Neural cell (in vitro differentiated cells): Measurements from ENCODE around the gene SF1. TPM values are rescaled to one million over a fixed set of nuclear protein-coding genes. Genes with fewer than 3 reads are reported as not detected.

Experiments
- H2AFZ ChIP-seq: fragments of 200-600, 300-800 bp; sonication (generic), shearing (Covaris generic); 2 replicates; pipeline ENCODE4 v1.6.0; 2014; ENCODE audit warnings: low read depth, mild to moderate bottlenecking, antibody characterized with exemption, low read length, moderate library complexity
- H3F3A ChIP-seq: fragments of 200-600 bp; shearing (Covaris generic); 2 replicates; pipeline ENCODE4 v1.6.1; 2016; ENCODE audit warnings: mild to moderate bottlenecking, moderate library complexity, mixed read lengths, antibody characterized with exemption, low read length; ENCODE audit not compliant: insufficient read depth, poor library complexity, severe bottlenecking
- H3K27ac ChIP-seq: fragments of 200-600, 300-800 bp; sonication (generic), shearing (Covaris generic); 2 replicates; pipeline ENCODE4 v1.5.1; 2014; ENCODE audit warnings: mild to moderate bottlenecking, low read length, moderate library complexity
- H3K27me3 ChIP-seq: fragments of 300-800, 200-600 bp; sonication (generic), shearing (Covaris generic); 2 replicates; pipeline ENCODE4 v1.6.0; 2014; ENCODE audit warnings: mild to moderate bottlenecking, low read depth, low read length, moderate library complexity; ENCODE audit not compliant: insufficient read depth
- H3K36me3 ChIP-seq: fragments of 300-800, 200-600 bp; sonication (generic), shearing (Covaris generic); 2 replicates; pipeline ENCODE4 v1.5.1; 2014; ENCODE audit warnings: mild to moderate bottlenecking, antibody characterized with exemption, low read length, moderate library complexity; ENCODE audit not compliant: insufficient read depth
- H3K4me2 ChIP-seq: fragments of 300-800, 200-600 bp; sonication (generic), shearing (Covaris generic); 2 replicates; pipeline ENCODE4 v1.6.0; 2014; ENCODE audit warnings: mild to moderate bottlenecking, low read length
- H3K4me3 ChIP-seq: fragments of 300-800, 200-600 bp; sonication (generic), shearing (Covaris generic); 2 replicates; pipeline ENCODE4 v1.5.1; 2014; ENCODE audit warnings: mild to moderate bottlenecking, low read length, moderate library complexity
- H3K79me2 ChIP-seq: fragments of 200-600 bp; shearing (Covaris generic); replicated peaks from 2 replicates; pipeline ENCODE4 v1.6.0; 2014; ENCODE audit warnings: mild to moderate bottlenecking, low read length, moderate library complexity; ENCODE audit not compliant: insufficient read depth
- H3K9ac ChIP-seq: fragments of 300-800, 200-600 bp; sonication (generic), shearing (Covaris generic); 2 replicates; pipeline ENCODE4 v1.6.1; 2016; ENCODE audit warnings: mild to moderate bottlenecking, low read length, mixed read lengths
- H3K9me2 ChIP-seq: fragments of 200-600 bp; shearing (Covaris generic); 2 replicates; pipeline ENCODE4 v1.6.1; 2016; ENCODE audit warnings: mild to moderate bottlenecking, low read length, mixed read lengths; ENCODE audit not compliant: insufficient read depth
- H3K9me3 ChIP-seq: fragments of 200-600, 300-800 bp; sonication (generic), shearing (Covaris generic); 2 replicates; pipeline ENCODE4 v1.6.1; 2016; ENCODE audit warnings: mild to moderate bottlenecking, mixed run types, low read length, moderate library complexity, mixed read lengths
- H4K20me1 ChIP-seq: fragments of 200-600 bp; shearing (Covaris generic); 2 replicates; pipeline ENCODE4 v1.6.1; 2016; ENCODE audit warnings: mild to moderate bottlenecking, mixed run types; ENCODE audit not compliant: insufficient read depth
- CTCF ChIP-seq: fragments of 450-650 bp; IDR thresholded peaks from 2 replicates; pipeline ENCODE4 v1.5.1; 2014; ENCODE audit warnings: antibody characterized with exemption, mild to moderate bottlenecking, moderate library complexity; ENCODE audit not compliant: poor library complexity, severe bottlenecking
- EP300 ChIP-seq: fragments of 450-650 bp; conservative IDR thresholded peaks from 2 replicates; pipeline ENCODE4 v1.6.1; 2014; ENCODE audit warnings: antibody characterized with exemption, mild to moderate bottlenecking, moderate library complexity; ENCODE audit not compliant: poor library complexity, severe bottlenecking
- EZH2 ChIP-seq: fragments of 200-600, 300-800 bp; shearing (Covaris generic), sonication (generic); IDR thresholded peaks from 2 replicates; pipeline ENCODE4 v1.6.1; 2014; ENCODE audit warnings: antibody characterized with exemption, low read length, borderline replicate concordance, mild to moderate bottlenecking; ENCODE audit not compliant: insufficient read depth, poor library complexity, severe bottlenecking
- MXI1 ChIP-seq: fragments of 450-650 bp; conservative IDR thresholded peaks from 2 replicates; pipeline ENCODE4 v1.6.1; 2014; ENCODE audit warnings: antibody characterized with exemption, mild to moderate bottlenecking; ENCODE audit not compliant: poor library complexity, severe bottlenecking
- POLR2AphosphoS5 ChIP-seq: IDR thresholded peaks from 2 replicates; pipeline ENCODE4 v1.6.1; 2012
- RAD21 ChIP-seq: fragments of 450-650 bp; conservative IDR thresholded peaks from 2 replicates; pipeline ENCODE4 v1.6.1; 2014; ENCODE audit warnings: antibody characterized with exemption, mild to moderate bottlenecking, moderate library complexity
- REST ChIP-seq: IDR thresholded peaks from 2 replicates; pipeline ENCODE4 v1.6.1; 2012; ENCODE audit warnings: borderline replicate concordance
- SMC3 ChIP-seq: fragments of 450-650 bp; conservative IDR thresholded peaks from 2 replicates; pipeline ENCODE4 v1.6.1; 2014; ENCODE audit warnings: antibody characterized with exemption, mild to moderate bottlenecking, moderate library complexity; ENCODE audit not compliant: poor library complexity
- TAF1 ChIP-seq: IDR thresholded peaks from 2 replicates; pipeline ENCODE4 v1.6.1; 2012; ENCODE audit warnings: low read depth
- polyA plus RNA-seq: library from polyadenylated mRNA; depleted of rRNA; stranded (reverse); fragments of >200 nt; gene quantifications from 2 replicates; pipeline ENCODE4 v1.2.3, GENCODE V29; 2014

Gene SF1
- polyA plus RNA-seq, 1 donor from 2014 or later = 53.2 TPM

- no peak overlapping the region for H3K27ac ChIP-seq
- no peak overlapping the region for H3K4me3 ChIP-seq
- no peaks in the 10 kb centered on the region for H3K36me3 ChIP-seq
- no peaks in the 10 kb centered on the region for H3K79me2 ChIP-seq
- no peaks in the 10 kb centered on the region for H3K9me3 ChIP-seq
- H3K27me3 ChIP-seq = no peaks in the 10 kb centered on the region
- H3K9ac ChIP-seq = no peak overlapping the region
- H3F3A ChIP-seq = no peaks in the 10 kb centered on the region
- TF ChIP-seq RAD21 (no peak), TAF1 (no peak), EP300 (no peak), EZH2 (no peak), SMC3 (no peak), MXI1 (no peak), POLR2AphosphoS5 (no peak), REST (no peak), CTCF (no peak)
- no peaks in the 10 kb centered on the region for H3K9me2 ChIP-seq
- H3K4me2 ChIP-seq = no peak overlapping the region
- H2AFZ ChIP-seq = no peak overlapping the region
- no peaks in the 10 kb centered on the region for H4K20me1 ChIP-seq
These were observed 25.3 kb downstream of the SF1 start for GRCh38 chr11:64753019-64753379.

GRCh38 chr11:64752175-64752970, 26.0 kb downstream of the SF1 start:
- H3K4me3 ChIP-seq = no peak overlapping the region
- H4K20me1 ChIP-seq = no peaks in the 10 kb centered on the region
- TF ChIP-seq TAF1 (no peak), MXI1 (no peak), EP300 (no peak), SMC3 (no peak), EZH2 (no peak), REST (no peak), POLR2AphosphoS5 (no peak), CTCF (no peak)
- no peaks in the 10 kb centered on the region for H3K9me3 ChIP-seq
- no peaks in the 10 kb centered on the region for H3K36me3 ChIP-seq
- H3K27ac ChIP-seq = no peak overlapping the region
- H3K9ac ChIP-seq = no peak overlapping the region
- no peaks in the 10 kb centered on the region for H3K79me2 ChIP-seq
- no peaks in the 10 kb centered on the region for H3K27me3 ChIP-seq
- H2AFZ ChIP-seq = no peak overlapping the region
- H3F3A ChIP-seq = no peaks in the 10 kb centered on the region
- no peaks in the 10 kb centered on the region for H3K9me2 ChIP-seq
- no peak overlapping the region for H3K4me2 ChIP-seq
